Left cardiac atrium (tissue), 4 donors: ENCODE measurements around the gene MICAL2. TPM values are rescaled to one million over a fixed set of nuclear protein-coding genes. Genes with fewer than 3 reads are reported as not detected.

Source experiments
- ATAC-seq, 2 donors: fragments of 200-7000 bp; cut with Tn5 transposase; one replicate each; pipeline ENCODE4 v1.9.1; 2020; ENCODE audit warnings: mild to moderate bottlenecking in 2 of 2, moderate library complexity in 2 of 2
- DNase-seq: peaks from one replicate; pipeline ENCODE4 v3.0.0-alpha.2; 2020
- intact Hi-C, 2 donors: fragments of 100-400 bp; cut with DNase I; formaldehyde crosslinking; loops; one replicate each; pipeline versions ENCODE4 v1.14.1 to v1.15.1; 2022 to 2023
- microRNA-seq, 2 donors: library from miRNA; unstranded; fragments of <30 nt; microRNA quantifications; one replicate each; pipeline ENCODE4 v1.2.0, GENCODE V29; 2020
- total RNA-seq, 2 donors: library from RNA; stranded (reverse); fragmentation: NEBNext Ultra II Directional; extraction: Animal tissue kit (Norgen Biotek cat#: 25700); gene quantifications; one replicate each; pipeline ENCODE4 v1.2.1, GENCODE V29; 2021
- donor health status: DM: no; HTN: yes; CAD: no.
- donor health status: DM: no; HTN: yes; CAD: no; lungs with severe emphysema.
- donor health status: DM: yes; HTN: yes; CAD: no.
- donor health status: Dilated cardiomyopathy.

Gene MICAL2
- total RNA-seq, 2 donors from 2014 or later, result 74.5 to 128 TPM

DNA sequence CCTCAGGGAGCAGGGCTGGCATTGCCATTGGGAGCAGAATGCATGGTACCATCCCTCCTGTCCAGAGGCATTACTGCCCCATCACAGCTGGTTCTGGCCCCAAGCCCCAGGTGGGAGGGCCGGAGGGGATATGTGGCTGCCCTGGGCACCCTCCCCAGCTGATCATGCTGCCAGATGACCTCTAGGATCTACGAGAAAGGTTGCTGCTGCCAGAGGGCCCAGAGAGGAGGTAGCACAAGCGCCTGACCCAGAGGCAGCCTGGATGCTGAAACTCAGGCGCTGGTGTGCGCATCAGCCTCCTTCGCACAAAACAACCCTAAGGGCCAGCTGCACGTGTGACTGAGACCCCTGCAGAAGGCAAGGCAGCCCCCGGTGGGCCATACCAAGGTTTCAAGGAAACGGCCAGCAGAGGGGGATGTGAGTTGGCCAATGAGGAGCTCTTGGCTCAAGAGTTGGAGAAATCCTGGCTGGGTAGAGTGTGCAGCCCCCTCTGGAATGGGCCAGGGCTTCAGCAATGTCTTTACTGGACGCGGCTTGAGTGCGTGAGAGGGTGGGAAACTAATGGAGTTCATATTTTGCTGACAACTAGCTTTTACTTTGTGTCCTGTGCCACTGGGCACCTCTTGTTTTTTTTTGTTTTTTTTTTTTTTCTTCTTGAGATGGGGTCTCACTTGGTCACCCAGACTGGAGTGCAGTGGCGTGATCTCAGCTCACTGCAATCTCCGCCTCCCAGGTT is 178.7 kb downstream of the MICAL2 start:
- no peak for DNase-seq
- intact Hi-C loops, result no loop called here
- ATAC-seq, result no peak

DNA sequence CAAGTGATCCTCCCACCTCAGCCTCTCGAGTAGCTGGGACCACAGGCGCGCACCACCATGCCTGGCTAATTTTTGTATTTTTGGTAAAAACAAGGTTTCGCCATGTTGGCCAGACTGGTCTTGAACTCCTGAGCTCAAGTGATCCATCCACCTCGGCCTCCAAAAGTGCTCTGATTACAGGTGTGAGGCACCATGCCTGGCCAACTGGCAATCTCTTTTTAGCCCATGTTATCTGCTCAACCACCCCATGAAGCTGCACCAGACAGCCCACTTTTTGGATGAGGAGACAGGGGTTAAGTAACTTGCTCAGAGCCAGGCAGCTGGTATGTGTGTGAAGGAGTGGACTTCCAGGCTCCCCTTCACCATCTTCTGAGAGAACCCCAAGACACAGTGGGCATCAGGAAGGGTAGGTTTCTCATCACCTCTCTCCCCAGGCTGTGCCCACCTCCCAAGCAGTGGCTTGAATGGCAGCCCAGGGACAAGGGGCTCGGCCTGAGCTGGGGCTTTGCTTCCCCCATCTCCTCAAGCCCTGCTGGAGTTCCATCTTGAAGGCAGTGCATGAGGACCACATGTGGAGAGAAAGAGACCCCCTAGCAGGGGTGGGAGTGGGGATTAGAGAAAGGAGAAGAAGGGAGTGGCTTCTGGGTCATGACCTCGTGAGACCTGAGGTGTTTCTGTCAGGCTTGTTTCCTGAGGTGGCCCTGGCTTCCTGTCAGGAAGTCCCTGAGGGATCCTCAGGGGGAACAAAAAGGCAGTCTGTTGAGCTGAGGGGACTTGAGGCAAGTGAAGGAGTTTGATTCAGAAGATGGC is 179.5 kb downstream of the MICAL2 start:
- no peak for ATAC-seq
- no peak for DNase-seq
- intact Hi-C loops, result no loop called here

DNA sequence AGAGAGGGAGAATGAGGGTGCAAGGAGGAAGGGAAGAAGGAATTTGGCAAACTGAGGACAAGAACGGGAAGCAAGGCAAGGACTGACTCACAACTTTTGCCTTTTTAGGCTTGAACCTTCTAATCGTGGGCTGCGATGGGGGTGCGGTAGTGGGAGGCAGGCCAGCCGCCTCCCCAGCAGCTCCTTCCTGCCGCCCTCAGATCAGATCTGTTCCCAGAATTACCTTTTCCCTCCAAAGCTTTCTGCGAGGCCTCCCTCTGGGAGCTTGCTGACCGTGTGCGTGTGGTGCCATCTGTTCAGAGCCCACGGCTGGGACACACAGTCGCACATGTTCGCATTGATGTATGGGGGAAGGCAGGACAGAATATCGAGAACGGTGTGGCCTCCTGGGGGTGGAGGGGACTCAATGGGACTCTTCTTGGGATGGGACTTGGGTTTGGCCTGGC is 180.1 kb downstream of the MICAL2 start:
- ATAC-seq (no peak), DNase-seq (no peak)
- intact Hi-C loops, result no loop called here

DNA sequence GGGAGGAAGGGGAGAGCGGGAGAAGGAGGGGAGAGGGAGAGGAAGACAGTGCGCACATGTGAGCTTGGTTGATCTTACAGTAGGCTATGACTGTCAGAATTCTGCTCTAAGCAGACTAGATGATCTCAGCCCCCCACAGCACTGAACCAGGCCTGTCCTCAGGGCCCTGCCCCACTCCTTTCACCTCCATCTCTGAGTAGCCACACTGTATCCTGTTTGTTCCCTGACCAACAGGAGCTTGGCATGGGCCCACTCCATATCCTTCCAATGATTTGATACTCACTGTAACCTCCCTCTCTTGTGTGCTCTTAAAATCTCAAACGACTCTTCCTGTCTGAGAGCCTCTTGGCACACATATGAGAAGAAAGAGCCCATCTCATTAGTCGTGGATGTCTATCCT is 180.9 kb downstream of the MICAL2 start:
- intact Hi-C loops, result no loop called here
- no peak for DNase-seq
- ATAC-seq, result no peak

DNA sequence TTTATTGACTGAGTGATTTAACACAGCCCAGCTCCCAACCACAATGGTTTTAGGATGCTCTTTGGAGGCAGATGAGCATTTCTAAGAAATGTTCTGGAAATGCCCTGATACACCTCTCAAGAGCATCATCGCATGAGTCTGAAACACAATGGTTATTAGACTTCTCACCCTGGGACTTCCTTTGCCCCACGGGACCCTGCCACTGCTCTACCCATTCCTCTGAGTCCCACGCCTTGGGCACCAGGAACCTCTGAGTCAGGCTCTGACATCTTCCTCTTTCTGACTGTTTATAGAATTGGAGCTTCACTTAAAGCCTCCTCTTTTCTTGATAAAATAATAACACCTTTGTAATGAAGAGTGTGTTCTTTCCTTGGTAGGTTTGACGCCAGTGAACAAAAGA is 181.4 kb downstream of the MICAL2 start:
- intact Hi-C loops, result no loop called here
- ATAC-seq (no peak), DNase-seq (no peak)

DNA sequence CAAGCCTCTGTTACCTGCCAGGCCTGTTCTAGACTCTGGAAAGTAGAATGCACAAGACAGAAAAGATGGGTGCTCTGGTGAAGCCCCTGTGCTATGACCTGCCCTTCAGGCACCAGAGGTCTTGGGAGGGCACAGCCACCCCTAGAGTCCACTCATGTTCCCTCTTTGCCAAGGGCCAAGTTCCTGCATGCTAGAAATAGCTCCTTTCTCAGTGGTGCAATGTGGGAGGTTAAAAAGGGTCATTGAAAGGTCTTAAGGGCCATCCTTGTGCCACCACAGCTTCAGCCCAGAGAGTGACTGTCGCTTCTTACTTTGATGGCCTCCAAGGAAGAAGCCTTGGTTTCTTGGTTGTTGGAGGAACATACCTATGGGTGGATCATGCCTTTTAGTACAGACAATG is 182.4 kb downstream of the MICAL2 start:
- DNase-seq (no peak), ATAC-seq (no peak)
- intact Hi-C loops, result no loop called here

DNA sequence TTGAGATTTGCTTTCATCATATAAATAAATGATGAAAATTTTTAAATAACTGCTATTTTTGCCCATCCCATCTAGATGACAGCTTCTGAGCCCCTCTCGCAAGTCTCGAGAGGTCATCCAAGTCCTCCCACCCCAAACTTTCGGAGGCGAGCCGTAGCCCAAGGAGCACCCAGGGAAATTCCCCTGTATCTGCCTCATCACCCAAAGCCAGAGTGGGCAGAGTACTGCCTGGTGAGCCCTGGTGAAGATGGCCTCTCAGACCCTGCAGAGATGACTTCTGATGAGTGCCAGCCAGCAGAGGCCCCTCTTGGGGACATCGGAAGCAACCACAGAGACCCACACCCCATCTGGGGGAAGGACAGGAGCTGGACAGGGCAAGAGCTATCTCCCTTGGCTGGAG is 183.1 kb downstream of the MICAL2 start:
- intact Hi-C loops, result no loop called here
- ATAC-seq, result no peak
- DNase-seq, result no peak

DNA sequence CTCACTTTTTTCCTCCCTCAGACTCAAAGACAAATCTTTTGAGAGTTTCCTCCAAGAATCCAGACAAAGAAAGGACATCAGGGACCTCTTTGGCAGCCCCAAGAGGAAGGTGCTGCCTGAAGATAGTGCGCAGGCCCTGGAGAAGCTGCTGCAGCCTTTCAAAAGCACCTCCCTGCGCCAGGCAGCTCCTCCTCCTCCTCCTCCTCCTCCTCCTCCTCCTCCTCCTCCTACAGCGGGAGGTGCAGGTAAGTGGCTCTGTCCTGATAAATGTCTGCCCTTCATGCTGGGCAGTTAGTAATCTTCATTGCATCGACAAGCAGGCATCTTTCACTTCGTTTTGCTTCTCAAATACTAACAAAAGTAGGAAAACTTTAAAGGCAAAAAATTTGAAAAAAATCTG is 184.2 kb downstream of the MICAL2 start:
- ATAC-seq, result peak in 1 of 2 donors; percentile 53
- DNase-seq, result no peak
- intact Hi-C loops, result no loop called here

DNA sequence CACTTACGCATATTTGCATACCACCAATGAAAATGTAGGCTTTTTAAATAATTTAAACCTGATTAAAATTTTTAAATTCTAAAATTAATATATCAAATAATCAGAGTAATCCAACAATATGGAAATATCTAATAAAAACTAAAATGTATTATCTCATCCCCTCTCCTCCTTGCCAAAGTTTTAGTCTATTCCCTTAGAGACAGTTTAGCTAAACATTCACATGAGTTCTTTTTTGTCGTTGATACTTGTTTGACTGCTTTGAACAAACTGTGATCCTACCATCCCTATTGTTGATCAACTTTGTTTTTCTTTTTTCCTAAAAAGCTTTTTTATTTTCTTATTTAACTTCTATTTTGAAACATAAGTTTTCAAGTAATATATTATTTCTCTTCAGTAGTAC is 185.6 kb downstream of the MICAL2 start:
- DNase-seq (no peak), ATAC-seq (no peak)
- intact Hi-C loops, result no loop called here

DNA sequence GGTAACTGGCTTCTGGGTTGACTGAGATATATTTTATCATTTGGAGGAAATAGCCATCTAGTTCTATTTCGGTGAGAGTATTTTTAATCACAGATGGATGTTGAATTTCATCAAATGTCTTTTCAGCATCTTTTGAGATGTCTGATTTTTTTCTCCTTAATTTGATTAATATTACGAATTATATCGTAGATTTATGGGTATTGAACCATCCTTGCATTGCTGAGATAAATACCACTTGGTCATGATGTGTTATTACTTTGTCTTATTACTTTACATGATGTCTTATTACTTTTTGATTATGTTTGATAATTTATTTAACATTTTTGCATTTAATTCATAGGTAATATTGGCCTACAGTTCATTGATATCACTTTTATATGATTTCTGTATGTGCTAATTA is 188.2 kb downstream of the MICAL2 start:
- DNase-seq, result no peak
- ATAC-seq, result no peak

DNA sequence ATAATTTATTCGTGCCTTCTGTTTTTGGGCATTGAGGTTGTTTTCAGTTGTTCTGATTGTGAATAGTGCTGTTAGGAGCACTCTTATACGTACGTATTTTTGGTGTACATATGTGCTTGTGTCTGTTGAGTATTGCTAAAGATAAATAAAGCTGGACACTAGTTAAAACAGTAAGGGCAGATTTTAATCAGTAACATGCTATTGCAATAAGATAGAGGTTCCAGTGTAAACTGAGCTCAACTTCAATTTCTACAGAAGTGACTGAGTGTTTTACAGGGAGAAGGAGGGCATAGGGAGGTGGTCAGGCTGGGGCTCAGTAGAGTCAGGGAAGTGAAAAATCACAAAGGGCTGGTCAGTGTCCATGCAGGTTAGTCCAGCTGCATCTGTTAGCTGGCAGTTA is 191.0 kb downstream of the MICAL2 start:
- intact Hi-C loops, result no loop called here
- no peak for ATAC-seq
- DNase-seq, result no peak

More for the DNA sequence above, 188.2 kb downstream of the MICAL2 start:
- intact Hi-C loops, result no loop called here

DNA sequence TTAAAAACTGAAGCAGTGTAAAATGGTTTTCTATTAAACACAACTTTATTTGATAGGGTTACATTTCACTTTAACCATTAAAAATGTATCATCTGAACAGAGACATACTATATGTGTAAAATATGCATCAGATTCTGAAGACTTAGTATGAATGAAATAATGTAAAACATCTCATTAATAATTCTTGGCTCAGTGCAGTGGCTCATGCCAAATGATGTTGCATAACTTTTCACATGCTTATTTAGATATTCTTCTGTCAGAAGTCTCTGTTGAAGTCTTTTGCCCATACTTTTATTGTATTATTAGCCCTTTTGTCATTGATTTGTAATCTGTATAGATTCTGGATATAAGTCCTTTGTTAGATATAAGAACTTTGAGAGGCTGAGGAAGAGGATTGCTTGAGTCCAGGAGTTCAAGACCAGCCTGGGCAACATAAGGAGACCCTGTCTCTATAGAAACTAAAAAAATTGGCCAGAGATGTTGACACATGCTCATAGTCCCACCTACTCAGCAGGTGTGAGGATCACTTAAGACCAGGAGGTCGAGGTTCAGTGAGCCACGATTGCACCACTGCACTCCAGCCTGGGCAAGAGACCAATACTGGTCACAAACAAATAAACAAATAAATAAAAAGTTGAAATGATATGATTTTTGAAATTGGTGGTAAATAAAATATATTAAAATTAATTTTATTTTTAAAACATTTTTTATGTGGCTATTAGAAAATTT is 193.2 kb downstream of the MICAL2 start:
- ATAC-seq (no peak), DNase-seq (no peak)
- intact Hi-C loops, result no loop called here

DNA sequence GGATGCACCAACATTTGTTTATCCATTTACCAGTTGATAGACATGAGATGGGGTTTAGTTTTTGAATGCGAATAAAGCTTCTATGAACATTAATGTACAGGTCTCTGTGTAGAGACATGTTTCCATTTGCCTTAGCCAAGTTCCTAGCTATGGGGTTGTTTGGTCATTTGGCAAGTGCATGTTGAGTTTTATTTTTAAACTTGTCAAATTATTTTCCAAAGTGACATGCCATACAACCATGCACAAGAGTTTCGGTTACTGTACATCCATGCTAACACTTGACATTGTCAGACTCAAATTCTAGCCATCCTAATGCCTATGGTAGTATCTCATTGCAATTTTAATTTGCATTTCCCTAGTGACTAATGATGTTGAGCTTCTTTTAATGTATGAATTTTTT is 196.4 kb downstream of the MICAL2 start:
- DNase-seq, result no peak
- intact Hi-C loops, result no loop called here
- ATAC-seq, result no peak

DNA sequence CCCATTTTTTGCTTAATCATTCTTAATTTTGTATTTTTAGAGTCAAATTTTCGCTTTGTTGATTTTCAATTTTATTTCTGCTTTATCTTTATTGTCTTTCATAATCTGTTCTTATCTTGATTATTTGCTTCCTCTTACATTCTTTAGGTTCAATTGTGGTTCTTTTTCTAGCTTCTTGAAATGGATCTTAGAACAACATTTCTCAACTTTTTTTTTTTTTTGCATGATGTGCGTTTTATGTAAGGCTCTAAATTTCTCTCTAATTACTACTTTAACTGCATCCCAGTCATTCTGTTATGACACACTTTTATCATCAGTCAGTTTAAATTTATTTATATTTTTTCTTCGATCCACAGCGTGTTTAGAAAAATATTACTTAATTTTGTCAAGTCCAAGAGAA is 201.7 kb downstream of the MICAL2 start:
- ATAC-seq (no peak), DNase-seq (no peak)
- intact Hi-C loops, result no loop called here

Small RNA genes lying within 50 kb of the gene (microRNA-seq; reads per million reads assigned to microRNA genes)
- gene MIR6124, result 0 reads per million in 2 donors

Other genes with a start within 250 kb of the MICAL2 start
- 1,000 to 10,000 TPM; 1,563 to 1,610 TPM for gene DKK3, start 102.0 kb upstream of the MICAL2 start, total RNA-seq